HG02763 (cell line): ENCODE measurements around the gene CHSY3.
"Not testable (repeated sequence)": the region's sequence is repeated elsewhere in the genome, so short reads cannot be mapped to it uniquely, and the experiment has no call there.

Experiments used
- ATAC-seq: cut with Tn5 transposase; IDR thresholded peaks from one replicate; pipeline ENCODE4 v1.9.1; 2021; ENCODE audit warnings: mild to moderate bottlenecking, moderate library complexity; ENCODE audit not compliant: unreplicated experiment

The CHSY3 gene

DNA sequence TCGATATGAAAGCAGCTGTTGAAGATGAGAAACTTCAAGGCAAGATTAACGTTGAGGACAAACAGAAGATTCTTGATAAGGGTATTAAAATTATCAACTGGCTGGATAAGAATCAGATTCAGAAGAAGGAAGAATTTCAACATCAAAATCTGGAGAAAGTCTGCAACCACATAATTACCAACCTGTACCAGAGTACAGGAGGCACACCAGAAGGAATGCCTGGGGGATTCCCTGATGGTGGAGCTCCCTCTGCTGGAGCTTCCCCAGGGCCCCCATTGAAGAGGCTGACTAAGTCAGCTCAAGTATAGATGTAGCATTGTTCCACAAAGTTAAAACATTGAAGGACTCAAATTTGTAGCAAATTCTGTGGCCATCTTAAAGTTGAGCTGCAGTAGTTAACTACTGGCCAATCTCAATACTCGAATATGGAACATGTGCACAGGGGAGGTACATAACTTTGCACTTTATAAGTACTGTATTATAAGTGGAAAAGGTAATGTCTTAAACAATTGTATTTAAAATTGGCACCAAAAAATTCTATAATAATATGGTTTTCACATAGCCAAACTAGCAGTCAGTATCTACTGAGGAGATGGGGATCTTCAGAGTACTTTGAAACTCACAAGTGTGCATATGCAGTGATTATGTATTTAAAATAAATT, 237.5 kb downstream of the CHSY3 start:
- peak; percentile 73 for ATAC-seq

DNA sequence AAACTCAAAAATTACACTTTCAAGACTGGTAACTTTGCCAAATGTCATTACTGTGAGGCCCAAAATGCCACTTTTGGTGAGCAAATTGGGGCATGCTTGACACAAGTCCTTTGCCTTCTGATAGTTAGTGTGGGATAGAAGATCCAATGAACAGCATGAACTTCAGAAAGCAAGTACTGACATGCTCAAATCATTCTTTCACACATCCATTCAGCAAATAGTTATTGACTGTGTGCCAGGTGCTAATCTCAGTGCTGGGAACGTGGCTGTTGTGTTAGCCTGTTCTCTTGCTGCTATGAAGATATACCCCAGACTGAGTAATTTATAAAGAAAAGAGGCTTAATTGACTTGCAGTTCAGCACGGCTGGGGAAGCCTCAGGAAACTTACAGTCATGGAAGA, 247.0 kb downstream of the CHSY3 start:
- ATAC-seq: no peak

DNA sequence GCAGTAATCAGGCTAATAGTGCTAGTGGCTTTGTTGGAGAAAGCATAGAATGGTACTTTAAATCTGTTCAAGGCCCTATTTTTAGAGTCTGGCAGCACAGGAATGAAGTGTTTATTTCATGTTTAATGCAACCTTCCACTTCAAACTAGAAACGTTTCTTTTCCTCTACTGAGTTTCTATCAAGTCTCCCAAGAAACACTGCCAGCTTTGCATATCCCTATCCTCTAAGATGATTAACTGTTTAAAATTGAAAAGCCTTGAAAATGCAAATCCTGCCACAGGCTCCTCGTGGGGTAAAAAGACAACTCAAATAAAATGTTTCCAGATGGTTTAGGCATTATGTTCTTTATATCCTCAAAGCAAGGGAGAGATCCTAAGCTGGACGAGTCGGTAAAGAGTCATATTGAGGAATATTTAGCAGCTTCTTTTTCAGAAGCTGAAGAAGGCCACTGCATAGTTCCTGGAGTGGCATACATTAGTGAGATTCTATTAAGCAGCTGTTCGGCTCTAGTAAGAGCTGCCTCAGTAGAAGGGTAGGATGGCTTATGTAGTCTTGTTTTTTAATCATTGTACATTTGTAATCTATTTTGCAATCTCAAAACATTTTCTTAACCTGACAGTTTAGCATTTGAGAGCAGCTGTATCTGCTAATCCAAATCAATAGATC, 251.2 kb downstream of the CHSY3 start:
- no peak for ATAC-seq

DNA sequence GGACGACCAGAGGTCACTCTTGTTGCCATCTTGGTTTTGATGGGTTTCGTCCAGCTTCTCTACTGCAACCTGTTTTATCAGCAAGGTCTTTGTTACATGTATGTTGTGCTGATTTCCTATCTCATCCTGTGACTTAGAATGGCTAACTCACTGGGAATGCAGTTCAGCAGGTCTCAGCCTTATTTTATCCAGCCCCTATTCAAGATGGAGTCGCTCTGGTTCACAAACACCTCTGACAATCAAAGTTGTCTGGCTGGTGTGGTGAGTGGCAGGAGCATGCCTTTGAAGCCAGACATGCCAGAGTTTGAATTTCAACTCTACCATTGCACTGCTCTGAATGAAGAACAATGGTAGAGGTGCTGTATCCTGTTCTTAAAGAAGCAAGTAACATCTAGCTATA, 253.8 kb downstream of the CHSY3 start:
- no peak for ATAC-seq

DNA sequence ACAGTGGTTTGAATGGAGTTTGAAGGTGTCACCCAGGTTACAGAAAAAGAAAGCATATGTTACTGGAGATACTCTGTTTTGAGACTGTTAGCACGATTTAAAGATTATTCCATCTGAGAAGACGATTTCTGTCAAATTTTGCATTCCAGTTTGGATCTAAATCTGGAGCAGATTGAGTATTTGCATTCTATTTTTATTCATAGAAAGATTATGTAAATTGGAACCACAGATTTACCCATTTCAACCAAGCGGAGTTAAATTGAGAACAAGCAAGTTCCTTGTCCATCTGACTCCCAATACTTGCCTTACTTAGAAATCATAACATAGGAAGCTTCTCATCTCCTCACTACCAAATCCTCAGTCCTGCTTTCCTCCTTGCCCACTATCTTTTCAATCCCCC, 255.7 kb downstream of the CHSY3 start:
- no peak for ATAC-seq

DNA sequence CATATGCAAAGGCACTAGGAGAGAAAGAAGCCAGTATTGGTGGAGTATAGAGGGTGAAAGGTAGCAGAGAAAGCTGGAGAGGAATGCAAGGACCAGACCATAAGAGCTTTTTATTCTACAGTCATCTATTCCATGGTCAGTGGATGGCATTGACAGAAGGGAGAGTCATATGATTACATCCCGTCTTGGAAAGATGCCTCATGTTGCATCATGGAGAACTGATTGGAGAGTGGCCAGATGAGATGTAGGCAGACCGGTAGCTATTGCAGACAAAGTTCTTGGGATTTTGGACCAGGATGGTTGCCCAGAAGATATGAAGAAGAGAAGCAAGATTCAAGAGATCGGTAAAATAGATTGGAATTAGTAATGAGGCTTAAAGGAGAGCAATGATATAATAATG, 260.7 kb downstream of the CHSY3 start:
- ATAC-seq: no peak

DNA sequence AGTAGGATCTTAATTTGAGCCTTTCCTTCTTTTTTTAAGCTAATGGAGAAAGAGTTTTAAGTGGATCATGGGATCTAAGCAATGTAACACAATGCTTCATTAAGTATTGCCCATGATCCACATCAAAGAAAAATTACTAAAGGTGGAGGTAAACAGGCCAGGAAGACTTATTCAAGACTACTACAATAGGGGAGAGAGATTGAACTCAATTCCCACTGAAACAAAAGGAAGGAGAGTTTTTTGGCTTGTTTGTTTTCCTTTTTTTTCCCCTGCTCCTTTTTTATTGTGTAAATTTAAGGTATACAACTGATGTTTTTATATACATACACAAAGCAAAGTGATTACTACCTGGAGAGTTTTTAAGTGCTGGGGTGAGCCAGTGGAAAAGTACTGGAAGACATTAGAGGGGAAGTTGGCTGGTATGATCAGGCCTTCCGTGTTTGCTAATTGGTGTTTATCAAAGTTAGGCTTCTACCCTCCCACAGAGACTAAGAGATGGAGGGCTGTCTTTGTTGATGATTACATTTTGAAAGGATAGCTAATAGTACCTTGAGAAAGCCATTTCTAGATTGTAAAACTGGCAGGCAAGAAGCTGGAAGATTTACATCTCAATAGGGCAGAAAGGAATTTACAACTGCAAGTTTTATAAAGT, 262.7 kb downstream of the CHSY3 start:
- ATAC-seq: no peak

DNA sequence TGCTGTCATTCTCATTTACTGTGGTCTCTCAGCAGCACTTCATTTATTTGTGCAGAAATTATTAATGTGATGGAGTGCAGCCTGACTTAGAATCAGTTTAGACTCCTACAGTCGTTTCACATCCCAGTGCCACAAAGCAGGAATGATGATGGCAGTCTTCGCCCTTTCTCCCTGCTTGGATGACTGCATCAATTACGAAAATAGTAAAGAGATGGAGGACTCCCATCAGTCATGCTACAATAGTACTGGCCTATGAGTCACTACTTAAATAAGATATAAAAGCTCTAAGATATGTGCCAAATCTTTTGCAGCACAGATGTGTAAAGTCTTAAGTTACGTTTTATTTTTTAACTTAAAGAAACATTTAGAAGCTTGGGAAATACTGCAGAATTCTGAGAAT, 263.9 kb downstream of the CHSY3 start:
- no peak for ATAC-seq

DNA sequence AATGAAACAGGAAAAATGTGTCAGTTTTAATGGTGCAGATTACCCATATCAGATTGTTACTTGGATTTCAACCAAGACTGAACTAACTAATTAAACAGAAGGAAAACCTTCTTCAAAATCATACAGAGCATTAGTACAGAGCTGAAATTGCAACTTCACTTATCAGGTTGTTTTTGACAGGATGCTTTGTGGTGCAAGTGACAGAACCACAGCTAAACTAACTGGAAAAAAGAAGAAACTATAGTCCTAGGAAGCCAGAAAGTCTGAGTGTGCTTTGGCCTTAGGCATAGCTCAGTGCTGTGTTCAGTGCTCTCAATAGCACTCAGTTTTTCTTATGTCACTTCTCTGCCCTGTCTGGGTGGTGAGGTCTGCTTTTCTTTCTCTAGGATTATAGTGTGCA, 267.4 kb downstream of the CHSY3 start:
- ATAC-seq: no peak

DNA sequence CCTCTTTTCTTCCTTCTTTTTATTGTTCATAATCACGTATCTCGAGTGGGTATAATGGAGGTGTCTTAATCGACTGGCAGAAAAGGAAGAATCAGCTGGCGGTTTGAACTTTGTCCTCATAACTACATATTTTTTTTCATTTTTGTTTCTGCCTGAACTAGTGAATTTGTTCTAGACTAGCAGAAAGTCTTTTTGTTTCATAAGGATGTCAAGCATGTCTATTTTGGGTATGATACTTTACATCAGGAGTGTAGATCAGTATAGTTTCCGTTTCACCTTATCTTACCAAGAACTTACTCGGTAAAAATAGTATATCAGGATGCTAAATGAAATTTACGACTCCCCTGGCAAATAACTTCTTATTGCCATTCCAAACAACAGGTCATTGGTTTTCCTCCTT, 278.9 kb downstream of the CHSY3 start:
- no peak for ATAC-seq

DNA sequence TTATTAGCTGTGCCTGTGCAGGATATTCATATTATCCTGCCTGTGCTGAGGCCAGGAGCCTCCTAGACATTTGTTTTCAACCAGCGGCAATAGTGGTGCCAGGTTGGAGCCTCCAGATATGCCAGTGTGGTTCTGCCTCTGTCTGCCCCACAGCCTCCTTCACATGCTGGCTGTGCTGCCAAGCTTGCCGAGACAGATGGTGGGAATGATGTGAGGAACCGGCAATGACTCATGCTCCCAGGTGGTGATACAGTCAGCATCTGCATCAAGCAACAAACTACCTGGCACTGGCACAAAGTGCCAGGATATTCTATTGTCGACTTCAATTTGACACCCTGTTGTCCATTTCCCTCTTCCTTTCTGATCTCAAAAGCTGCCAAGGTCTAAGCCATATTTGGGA, 285.7 kb downstream of the CHSY3 start:
- ATAC-seq: no peak

DNA sequence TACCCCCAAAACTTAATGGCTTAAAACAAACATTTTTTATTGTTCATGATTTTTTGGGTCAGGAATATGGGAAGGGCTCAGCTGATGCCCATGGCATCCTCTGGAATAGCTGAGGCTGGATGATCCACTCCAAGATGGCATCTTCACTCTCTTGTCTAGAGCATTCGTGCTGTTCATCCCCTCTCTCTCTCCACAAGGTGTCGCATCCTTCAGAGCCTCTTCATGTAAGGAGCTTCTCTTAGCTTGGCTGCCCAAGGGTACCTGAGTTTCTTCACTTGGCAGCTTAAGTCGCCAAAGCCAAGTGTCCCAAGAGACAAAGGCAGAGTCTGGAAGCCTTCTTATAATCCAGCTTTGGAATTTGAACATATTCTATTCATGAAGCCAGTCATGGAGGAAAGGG, 294.7 kb downstream of the CHSY3 start:
- ATAC-seq: no peak

DNA sequence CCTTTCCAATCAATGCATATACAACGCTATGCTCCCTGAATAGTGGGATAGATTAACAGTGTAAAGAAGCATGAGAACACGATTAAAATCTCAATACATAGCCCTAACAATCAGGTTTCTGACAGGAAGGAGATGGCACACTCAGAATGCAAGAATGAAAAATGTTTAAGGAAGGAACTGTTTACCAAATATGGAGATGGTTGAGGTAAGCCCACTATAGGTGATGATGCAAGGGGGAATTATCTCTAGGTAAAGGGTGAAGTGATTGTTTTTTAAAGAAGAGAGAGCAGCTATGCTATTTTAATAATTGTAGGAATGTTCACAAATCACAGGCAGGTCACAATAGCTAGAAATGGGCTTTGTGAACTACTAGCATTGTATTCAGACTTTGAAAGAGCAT, 302.4 kb downstream of the CHSY3 start:
- ATAC-seq: no peak

DNA sequence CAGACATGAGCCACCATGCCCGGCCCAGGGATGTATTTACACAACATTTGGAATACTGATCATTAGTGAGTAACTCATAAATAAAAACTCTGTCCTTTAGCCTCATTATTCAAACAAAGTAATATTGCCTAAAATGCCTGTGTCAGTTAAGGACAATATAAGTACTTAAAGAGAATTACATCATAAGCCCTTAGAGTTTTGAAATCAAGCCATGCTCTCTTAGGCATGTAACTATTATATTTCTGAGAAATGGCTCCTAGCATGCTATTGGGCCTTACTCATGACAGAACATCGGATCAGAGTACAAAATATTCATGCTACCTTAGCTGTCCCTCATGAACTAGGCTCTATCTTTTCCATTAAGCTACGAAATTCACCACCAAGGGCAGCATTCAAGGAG, 309.3 kb downstream of the CHSY3 start:
- ATAC-seq: no peak

DNA sequence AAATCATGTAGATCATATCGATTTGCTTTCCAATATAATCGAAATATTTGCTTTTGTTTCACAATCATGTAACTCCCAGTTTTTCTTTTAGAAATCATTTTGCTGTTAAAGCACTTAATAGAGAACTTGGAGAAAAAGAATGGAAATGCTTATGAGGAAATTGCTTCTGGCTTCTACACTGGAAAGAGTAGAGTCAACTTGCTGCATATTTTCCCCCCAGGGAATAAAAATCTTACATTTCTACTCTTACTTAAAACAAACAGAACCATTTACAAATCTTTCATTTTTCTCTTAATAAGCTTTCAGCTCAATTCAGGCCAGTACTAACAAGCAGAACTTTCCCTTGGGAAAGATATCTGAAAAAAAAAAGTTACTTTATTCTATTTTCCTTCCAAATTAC, 312.0 kb downstream of the CHSY3 start:
- no peak for ATAC-seq

DNA sequence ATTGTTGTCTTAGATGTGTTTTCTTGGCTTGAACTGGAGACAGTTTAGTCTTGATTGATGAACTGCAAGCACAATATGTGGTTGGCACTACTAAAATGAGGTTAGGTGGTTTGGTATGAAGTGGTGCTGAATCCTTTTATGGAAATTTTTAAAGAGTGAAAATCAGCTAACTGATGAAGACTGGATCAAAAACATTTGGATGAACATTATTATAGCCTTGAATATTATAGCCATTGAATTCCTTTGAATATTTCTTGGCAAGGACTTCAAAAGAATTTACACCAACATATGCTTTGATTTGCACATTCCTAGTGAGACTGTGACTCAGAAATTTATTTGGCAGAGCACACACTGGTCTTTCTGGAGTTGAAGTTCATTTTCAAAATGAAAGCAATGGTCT, 318.3 kb downstream of the CHSY3 start:
- no peak for ATAC-seq

DNA sequence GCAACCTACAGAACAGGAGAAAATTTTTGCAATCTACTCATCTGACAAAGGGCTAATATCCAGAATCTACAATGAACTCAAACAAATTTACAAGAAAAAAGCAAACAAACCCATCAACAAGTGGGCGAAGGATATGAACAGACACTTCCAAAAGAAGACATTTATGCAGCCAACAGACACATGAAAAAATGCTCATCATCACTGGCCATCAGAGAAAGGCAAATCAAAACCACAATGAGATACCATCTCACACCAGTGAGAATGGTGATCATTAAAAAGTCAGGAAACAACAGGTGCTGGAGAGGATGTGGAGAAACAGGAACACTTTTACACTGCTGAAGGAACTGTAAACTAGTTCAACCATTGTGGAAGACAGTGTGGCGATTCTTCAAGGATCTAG, 322.3 kb downstream of the CHSY3 start:
- ATAC-seq: not testable (repeated sequence)

DNA sequence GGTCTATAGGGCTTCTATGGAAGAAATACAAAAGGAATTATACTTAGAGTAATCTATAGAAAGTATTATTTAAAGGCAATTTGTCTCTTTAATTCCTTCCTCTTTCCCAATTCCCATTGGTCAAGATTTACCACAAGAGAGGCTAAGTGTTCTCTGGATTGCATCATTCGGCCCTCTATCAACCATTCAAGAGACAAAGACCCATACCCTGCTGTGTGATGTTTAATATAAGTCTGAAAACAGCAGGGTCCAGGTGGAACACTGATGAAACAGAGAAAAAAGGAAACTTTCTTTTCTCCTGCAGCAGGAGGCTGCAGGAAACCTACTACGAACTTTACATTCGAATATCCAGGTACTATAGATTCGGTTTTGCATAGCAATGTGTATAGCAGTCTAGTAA, 323.4 kb downstream of the CHSY3 start:
- no peak for ATAC-seq

DNA sequence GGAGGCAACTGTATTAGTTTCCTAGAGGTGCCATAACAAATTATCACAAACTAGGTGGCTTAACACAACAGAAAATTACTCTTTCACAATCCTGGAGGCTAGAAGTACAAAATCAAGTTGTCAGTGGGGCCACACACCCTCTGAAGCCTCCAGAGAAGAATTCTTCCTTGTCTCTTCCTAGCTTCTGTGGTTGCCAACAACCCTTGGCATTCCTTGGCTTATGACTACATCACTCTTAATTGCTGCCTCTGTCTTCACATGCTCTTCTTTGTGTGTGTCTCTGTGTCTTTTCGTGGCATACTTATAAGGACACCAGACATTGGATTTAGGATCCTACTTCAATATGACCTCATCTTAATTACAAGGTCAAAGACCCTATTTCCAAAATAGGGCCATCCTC, 327.5 kb downstream of the CHSY3 start:
- ATAC-seq: no peak

DNA sequence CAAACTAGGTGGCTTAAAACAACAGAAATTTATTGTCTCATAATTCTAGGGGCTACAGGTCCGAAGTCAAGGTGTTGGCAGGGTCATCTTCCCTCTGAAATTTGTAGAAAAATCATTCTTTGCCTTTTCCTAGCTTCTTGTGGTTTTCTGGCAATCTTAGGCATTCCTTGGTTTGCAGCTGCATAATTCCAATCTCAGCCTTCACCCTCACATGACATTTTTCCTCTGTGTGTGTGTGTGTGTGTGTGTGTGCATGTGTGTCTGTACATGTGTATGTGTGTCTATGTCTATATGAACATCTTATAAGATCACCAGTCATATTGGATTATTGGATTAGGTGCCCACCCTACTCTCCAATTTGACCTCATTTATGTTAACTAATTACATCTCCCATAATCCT, 330.6 kb downstream of the CHSY3 start:
- ATAC-seq: no peak
